H9 (cell line): ENCODE measurements around the gene FYCO1. TPM values are rescaled to one million over a fixed set of nuclear protein-coding genes. Genes with fewer than 3 reads are reported as not detected.

Source experiments
- DNase-seq: peaks from one replicate; pipeline ENCODE4 v3.0.0-alpha.2; 2017
- H2AFZ ChIP-seq: one replicate; pipeline ENCODE4 v1.6.1; 2013; ENCODE audit warnings: mild to moderate bottlenecking, low read length, control low read depth, moderate library complexity
- H2AK5ac ChIP-seq: 2 replicates; pipeline ENCODE4 v1.6.1; 2013; ENCODE audit warnings: low read length, control low read depth, mixed read lengths; ENCODE audit not compliant: insufficient read length
- H2BK120ac ChIP-seq: one replicate; pipeline ENCODE4 v1.6.1; 2013; ENCODE audit warnings: low read depth, mild to moderate bottlenecking, low read length, control low read depth, inconsistent platforms; ENCODE audit not compliant: poor library complexity, severe bottlenecking
- H2BK12ac ChIP-seq: 2 replicates; pipeline ENCODE4 v1.6.1; 2013; ENCODE audit warnings: low read length, control low read depth, mixed read lengths, low read depth; ENCODE audit not compliant: insufficient read length
- H2BK15ac ChIP-seq: 2 replicates; pipeline ENCODE4 v1.6.1; 2013; ENCODE audit warnings: low read depth, low read length, control low read depth
- H2BK20ac ChIP-seq: one replicate; pipeline ENCODE4 v1.6.1; 2013; ENCODE audit warnings: low read depth, mild to moderate bottlenecking, low read length, control low read depth, inconsistent platforms; ENCODE audit not compliant: poor library complexity, severe bottlenecking
- H2BK5ac ChIP-seq: 2 replicates; pipeline ENCODE4 v1.6.1; 2013; ENCODE audit warnings: low read length, control low read depth, mixed read lengths; ENCODE audit not compliant: insufficient read length
- H3K14ac ChIP-seq: 2 replicates; pipeline ENCODE4 v1.6.1; 2013; ENCODE audit warnings: low read length, control low read depth; ENCODE audit not compliant: insufficient read depth
- H3K18ac ChIP-seq: 2 replicates; pipeline ENCODE4 v1.6.1; 2013; ENCODE audit warnings: low read depth, mild to moderate bottlenecking, mixed read lengths, low read length, control low read depth; ENCODE audit not compliant: insufficient read length
- H3K23ac ChIP-seq: 2 replicates; pipeline ENCODE4 v1.6.1; 2013; ENCODE audit warnings: low read length, control low read depth, mixed read lengths, low read depth; ENCODE audit not compliant: insufficient read length
- H3K23me2 ChIP-seq: 2 replicates; pipeline ENCODE4 v1.6.1; 2013; ENCODE audit warnings: low read depth, mild to moderate bottlenecking, mixed read lengths, low read length, control low read depth; ENCODE audit not compliant: insufficient read length, poor library complexity, severe bottlenecking
- H3K27ac ChIP-seq: 2 replicates; pipeline ENCODE4 v1.5.1; 2013; ENCODE audit warnings: low read length, control low read depth, mixed read lengths, low read depth; ENCODE audit not compliant: insufficient read length
- H3K27me3 ChIP-seq: 2 replicates; pipeline ENCODE4 v1.6.1; 2013; ENCODE audit warnings: low read length, control low read depth, inconsistent platforms; ENCODE audit not compliant: insufficient read depth
- H3K4ac ChIP-seq: 2 replicates; pipeline ENCODE4 v1.6.1; 2013; ENCODE audit warnings: low read depth, mild to moderate bottlenecking, control low read depth, inconsistent platforms, low read length, moderate library complexity
- H3K4me1 ChIP-seq: 2 replicates; pipeline ENCODE4 v1.6.1; 2013; ENCODE audit warnings: low read length, control low read depth, inconsistent platforms; ENCODE audit not compliant: insufficient read depth
- H3K4me2 ChIP-seq: 2 replicates; pipeline ENCODE4 v1.6.1; 2013; ENCODE audit warnings: low read length, control low read depth, mixed read lengths; ENCODE audit not compliant: insufficient read length, insufficient read depth
- H3K56ac ChIP-seq: 2 replicates; pipeline ENCODE4 v1.6.1; 2013; ENCODE audit warnings: low read depth, mild to moderate bottlenecking, mixed read lengths, low read length, control low read depth; ENCODE audit not compliant: insufficient read length
- H3K79me1 ChIP-seq: 2 replicates; pipeline ENCODE4 v1.6.1; 2013; ENCODE audit warnings: low read depth, mild to moderate bottlenecking, moderate library complexity, low read length, control low read depth, inconsistent platforms; ENCODE audit not compliant: insufficient read depth, poor library complexity, severe bottlenecking
- H3K79me2 ChIP-seq: 2 replicates; pipeline ENCODE4 v1.6.1; 2013; ENCODE audit warnings: low read length, control low read depth, inconsistent platforms; ENCODE audit not compliant: insufficient read depth
- H3K9ac ChIP-seq: 2 replicates; pipeline ENCODE4 v1.6.1; 2013; ENCODE audit warnings: low read length, control low read depth, mixed read lengths; ENCODE audit not compliant: insufficient read length; ENCODE audit errors: extremely low read depth
- H3K9me3 ChIP-seq: one replicate; pipeline ENCODE4 v1.6.1; 2013; ENCODE audit warnings: low read depth, low read length, inconsistent platforms; ENCODE audit not compliant: control insufficient read depth
- H3T11ph ChIP-seq: one replicate; pipeline ENCODE4 v1.6.1; 2013; ENCODE audit warnings: mild to moderate bottlenecking, low read length, control low read depth, inconsistent platforms
- H4K20me1 ChIP-seq: one replicate; pipeline ENCODE4 v1.6.1; 2013; ENCODE audit not compliant: control insufficient read depth, insufficient read length, insufficient read depth
- H4K5ac ChIP-seq: 2 replicates; pipeline ENCODE4 v1.6.1; 2013; ENCODE audit warnings: low read depth, mild to moderate bottlenecking, mixed read lengths, low read length, control low read depth; ENCODE audit not compliant: insufficient read length
- H4K8ac ChIP-seq: replicated peaks from 2 replicates; pipeline ENCODE4 v1.6.1; 2013; ENCODE audit warnings: low read length, control low read depth, mixed read lengths, low read depth; ENCODE audit not compliant: insufficient read length
- H4K91ac ChIP-seq: 2 replicates; pipeline ENCODE4 v1.6.1; 2013; ENCODE audit warnings: low read depth, mild to moderate bottlenecking, moderate library complexity, mixed read lengths, low read length, control low read depth; ENCODE audit not compliant: insufficient read length
- H3K27ac Mint-ChIP-seq, 3 experiments: 2 replicates in 2 of 3; 3 replicates in 1 of 3; pipeline ENCODE4 v1.8.0; 2020 to 2021; ENCODE audit warnings: mixed read lengths in 3 of 3, mild to moderate bottlenecking in 1 of 3, moderate library complexity in 1 of 3
- H3K27me3 Mint-ChIP-seq: 2 replicates; pipeline ENCODE4 v1.8.0; 2021; ENCODE audit warnings: low read depth, mild to moderate bottlenecking, moderate library complexity, mixed read lengths
- H3K36me3 Mint-ChIP-seq, 3 experiments: 2 replicates in 2 of 3; 3 replicates in 1 of 3; pipeline ENCODE4 v1.8.0; 2020 to 2021; ENCODE audit warnings: low read depth in 3 of 3, mixed read lengths in 3 of 3; ENCODE audit not compliant: insufficient read depth in 1 of 3
- H3K4me1 Mint-ChIP-seq, 2 experiments: 2 replicates each; pipeline ENCODE4 v1.8.0; 2020; ENCODE audit warnings: mixed read lengths in 2 of 2
- H3K4me3 Mint-ChIP-seq, 2 experiments: 2 replicates in 1 of 2; 3 replicates in 1 of 2; pipeline ENCODE4 v1.8.0; 2020 to 2021; ENCODE audit warnings: mild to moderate bottlenecking in 2 of 2, mixed read lengths in 2 of 2, moderate library complexity in 1 of 2
- H3K9me3 Mint-ChIP-seq, 2 experiments: 2 replicates in 1 of 2; 3 replicates in 1 of 2; pipeline ENCODE4 v1.8.0; 2020; ENCODE audit warnings: mild to moderate bottlenecking in 2 of 2, mixed read lengths in 2 of 2, moderate library complexity in 1 of 2
- WGBS: extraction: QIAGEN DNeasy Blood & Tissue Kit; methylation state at CpG from one replicate; pipeline ENCODE4 v1.1.7; 2013; ENCODE audit warnings: missing lambda C conversion rate, low lambda C conversion rate, mixed read lengths; ENCODE audit not compliant: insufficient read length; ENCODE audit errors: extremely low coverage; 5-methylcytosine and 5-hydroxymethylcytosine counted together
- total RNA-seq: library from RNA; stranded (reverse); gene quantifications from 2 replicates; pipeline ENCODE4 v1.2.1, GENCODE V29; 2021
- TF ChIP-seq, protein P1 (sequence below): fragments of 200-600 bp; sonication (generic); conservative IDR thresholded peaks from 3 replicates; pipeline ENCODE4 v1.8.0; 2021; ENCODE audit warnings: antibody characterized with exemption, mild to moderate bottlenecking

The FYCO1 gene
- total RNA-seq, 1 experiment from 2014 or later = 10.4 TPM

DNA sequence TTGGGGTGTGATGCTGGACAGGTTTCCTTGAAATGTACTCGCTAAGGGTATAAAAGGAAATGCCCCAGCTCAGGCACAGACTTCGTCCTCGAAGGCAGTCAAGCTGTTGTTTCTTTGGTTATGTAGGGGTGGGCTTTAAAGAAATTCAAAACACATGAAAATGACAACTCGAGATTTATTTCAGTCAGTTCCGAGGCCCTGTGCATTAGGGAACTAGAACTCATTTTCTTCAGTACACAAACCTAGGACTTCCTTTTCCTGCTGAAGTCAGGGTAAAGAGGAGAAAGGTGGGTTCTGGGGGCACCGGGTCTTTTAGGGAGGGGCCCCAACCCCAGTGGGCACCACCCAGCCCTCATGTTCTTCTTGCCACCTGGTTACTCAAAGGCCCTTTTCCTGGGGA, 101.6 kb downstream of the FYCO1 start:
- no peak overlapping the region for H3K4me2 ChIP-seq
- no peak overlapping the region for H3T11ph ChIP-seq
- Mint-ChIP-seq H3K36me3 (no peaks in the 10 kb centered on the region), H3K27ac (no peak overlapping the region), H3K27me3 (no peaks in the 10 kb centered on the region; the same call in none of the 2 replicates), H3K4me3 (no peak overlapping the region), H3K4me1 (peaks cover 6% of the 10 kb centered on the region in 2 experiments; a peak in 3 of 4 replicates), H3K9me3 (no peaks in the 10 kb centered on the region)
- H3K14ac ChIP-seq = no peak overlapping the region
- H4K91ac ChIP-seq = no peak overlapping the region
- H2BK15ac ChIP-seq = no peak overlapping the region
- no peaks in the 10 kb centered on the region for H4K20me1 ChIP-seq
- no peak overlapping the region for H3K9ac ChIP-seq
- no peak overlapping the region for H4K5ac ChIP-seq
- H3K4me1 ChIP-seq = no peaks in the 10 kb centered on the region
- H3K23ac ChIP-seq = no peak overlapping the region
- H3K27ac ChIP-seq = no peak overlapping the region
- no peaks in the 10 kb centered on the region for H3K23me2 ChIP-seq
- H3K9me3 ChIP-seq = no peaks in the 10 kb centered on the region
- H2BK12ac ChIP-seq = no peak overlapping the region
- H3K18ac ChIP-seq = no peak overlapping the region
- no peak overlapping the region for H3K56ac ChIP-seq
- no peaks in the 10 kb centered on the region for H3K79me1 ChIP-seq
- H3K4ac ChIP-seq = no peak overlapping the region
- H2AFZ ChIP-seq = no peak overlapping the region
- WGBS = no CpG with 5 or more reads among the region's 6 CpGs
- TF ChIP-seq, protein P1, sequence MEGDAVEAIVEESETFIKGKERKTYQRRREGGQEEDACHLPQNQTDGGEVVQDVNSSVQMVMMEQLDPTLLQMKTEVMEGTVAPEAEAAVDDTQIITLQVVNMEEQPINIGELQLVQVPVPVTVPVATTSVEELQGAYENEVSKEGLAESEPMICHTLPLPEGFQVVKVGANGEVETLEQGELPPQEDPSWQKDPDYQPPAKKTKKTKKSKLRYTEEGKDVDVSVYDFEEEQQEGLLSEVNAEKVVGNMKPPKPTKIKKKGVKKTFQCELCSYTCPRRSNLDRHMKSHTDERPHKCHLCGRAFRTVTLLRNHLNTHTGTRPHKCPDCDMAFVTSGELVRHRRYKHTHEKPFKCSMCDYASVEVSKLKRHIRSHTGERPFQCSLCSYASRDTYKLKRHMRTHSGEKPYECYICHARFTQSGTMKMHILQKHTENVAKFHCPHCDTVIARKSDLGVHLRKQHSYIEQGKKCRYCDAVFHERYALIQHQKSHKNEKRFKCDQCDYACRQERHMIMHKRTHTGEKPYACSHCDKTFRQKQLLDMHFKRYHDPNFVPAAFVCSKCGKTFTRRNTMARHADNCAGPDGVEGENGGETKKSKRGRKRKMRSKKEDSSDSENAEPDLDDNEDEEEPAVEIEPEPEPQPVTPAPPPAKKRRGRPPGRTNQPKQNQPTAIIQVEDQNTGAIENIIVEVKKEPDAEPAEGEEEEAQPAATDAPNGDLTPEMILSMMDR = no peak
- no peaks in the 10 kb centered on the region for H3K27me3 ChIP-seq
- H2BK120ac ChIP-seq = no peak overlapping the region
- no peak overlapping the region for H4K8ac ChIP-seq
- no peak overlapping the region for H2BK20ac ChIP-seq
- no peaks in the 10 kb centered on the region for H3K79me2 ChIP-seq
- H2BK5ac ChIP-seq = no peak overlapping the region
- no peak overlapping the region for H2AK5ac ChIP-seq
- DNase-seq = no peak
